GM19397 (cell line): ENCODE measurements around the gene PRUNE1.

ENCODE experiments used
- ATAC-seq: cut with Tn5 transposase; IDR thresholded peaks from one replicate; pipeline ENCODE4 v1.9.1; 2021; ENCODE audit warnings: mild to moderate bottlenecking, moderate library complexity; ENCODE audit not compliant: unreplicated experiment

PRUNE1 gene

GRCh38 chr1:151005729-151006319 is 2.4 kb upstream of the PRUNE1 start:
- no peak for ATAC-seq

GRCh38 chr1:151006327-151007052 is 1.8 kb upstream of the PRUNE1 start, which contains the start of gene MINDY1:
MINDY1 (minus strand) TSS chr1:151006902; CDS start chr1:151002617, 4,285 bp downstream.
- no peak for ATAC-seq

GRCh38 chr1:151007853-151008243 is 401 bp upstream of the PRUNE1 start:
- no peak for ATAC-seq

- no peak for ATAC-seq
Measured at GRCh38 chr1:151009206-151009587, 948 bp downstream of the PRUNE1 start.

GRCh38 chr1:151009674-151010345 is 1.6 kb downstream of the PRUNE1 start:
- no peak for ATAC-seq

- ATAC-seq = no peak
Measured at GRCh38 chr1:151010346-151010726, 2.1 kb downstream of the PRUNE1 start.

- no peak for ATAC-seq
Measured at GRCh38 chr1:151011154-151011850, 3.1 kb downstream of the PRUNE1 start.

GRCh38 chr1:151012684-151013471 is 4.6 kb downstream of the PRUNE1 start:
- no peak for ATAC-seq

- no peak for ATAC-seq
Measured at GRCh38 chr1:151013518-151013917, 5.3 kb downstream of the PRUNE1 start.

GRCh38 chr1:151024540-151025146 is 16.4 kb downstream of the PRUNE1 start:
- no peak for ATAC-seq

GRCh38 chr1:151026460-151026859 is 18.2 kb downstream of the PRUNE1 start:
- no peak for ATAC-seq

- ATAC-seq = no peak
Measured at GRCh38 chr1:151032164-151032563, 23.9 kb downstream of the PRUNE1 start.

GRCh38 chr1:151035167-151035566 is 26.9 kb downstream of the PRUNE1 start:
- no peak for ATAC-seq

- ATAC-seq = no peak
Measured at GRCh38 chr1:151036356-151036755, 28.1 kb downstream of the PRUNE1 start, which contains the start of gene BNIPL. BNIPL (plus strand) TSS chr1:151036586; CDS start chr1:151036726, 140 bp downstream.

- no peak for ATAC-seq
Measured at GRCh38 chr1:151037032-151037431, 28.8 kb downstream of the PRUNE1 start.

GRCh38 chr1:151039521-151039920 is 31.3 kb downstream of the PRUNE1 start:
- no peak for ATAC-seq

- ATAC-seq = no peak
Measured at GRCh38 chr1:151043163-151043562, 34.9 kb downstream of the PRUNE1 start.

GRCh38 chr1:151047591-151047924 is 39.3 kb downstream of the PRUNE1 start, which contains the start of gene C1orf56:
C1orf56 (plus strand) TSS chr1:151047751; CDS start chr1:151047848, 97 bp downstream.
- peak; percentile 53 for ATAC-seq

- peak; percentile 43 for ATAC-seq
Measured at GRCh38 chr1:151047925-151048644, 39.8 kb downstream of the PRUNE1 start.
